NCI-H146 (cell line): ENCODE data around the gene LAMB3.

ENCODE experiments used
- DNase-seq: peaks from one replicate; lab custom pipeline; 2025; lab: John Stamatoyannopoulos, UW

The LAMB3 gene

DNA sequence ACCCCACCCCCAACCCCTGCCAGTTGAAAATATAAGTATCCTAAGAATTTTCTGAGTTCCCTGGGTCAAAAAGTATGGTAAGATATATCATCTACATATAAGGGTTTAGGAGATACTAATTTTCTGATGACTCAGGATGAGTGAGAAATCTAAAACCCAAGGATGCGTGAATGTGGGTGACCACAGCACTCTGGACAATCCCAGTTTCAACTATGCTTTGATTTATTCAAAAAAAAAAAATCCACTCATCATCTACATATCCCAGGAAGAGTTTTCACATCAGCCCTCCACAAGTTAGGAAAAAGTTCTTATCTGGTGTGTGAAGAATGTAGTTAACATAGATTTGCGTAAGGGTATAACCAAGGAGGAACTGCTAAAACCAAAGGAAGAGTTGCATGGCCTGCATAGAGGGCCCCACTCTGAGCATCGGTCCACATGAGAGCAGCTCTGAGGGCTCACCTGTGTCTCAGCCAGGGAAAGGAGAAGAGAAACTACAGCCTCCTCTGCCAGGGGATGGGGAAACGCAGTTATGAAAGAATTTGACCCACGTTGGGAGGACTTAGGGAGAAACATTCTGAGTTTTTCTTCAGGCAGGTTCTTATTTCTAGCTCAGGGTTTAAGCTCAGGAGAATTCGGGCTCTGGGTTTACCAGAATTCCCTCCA lies 18.8 kb downstream of the LAMB3 start:
- no peak for DNase-seq

DNA sequence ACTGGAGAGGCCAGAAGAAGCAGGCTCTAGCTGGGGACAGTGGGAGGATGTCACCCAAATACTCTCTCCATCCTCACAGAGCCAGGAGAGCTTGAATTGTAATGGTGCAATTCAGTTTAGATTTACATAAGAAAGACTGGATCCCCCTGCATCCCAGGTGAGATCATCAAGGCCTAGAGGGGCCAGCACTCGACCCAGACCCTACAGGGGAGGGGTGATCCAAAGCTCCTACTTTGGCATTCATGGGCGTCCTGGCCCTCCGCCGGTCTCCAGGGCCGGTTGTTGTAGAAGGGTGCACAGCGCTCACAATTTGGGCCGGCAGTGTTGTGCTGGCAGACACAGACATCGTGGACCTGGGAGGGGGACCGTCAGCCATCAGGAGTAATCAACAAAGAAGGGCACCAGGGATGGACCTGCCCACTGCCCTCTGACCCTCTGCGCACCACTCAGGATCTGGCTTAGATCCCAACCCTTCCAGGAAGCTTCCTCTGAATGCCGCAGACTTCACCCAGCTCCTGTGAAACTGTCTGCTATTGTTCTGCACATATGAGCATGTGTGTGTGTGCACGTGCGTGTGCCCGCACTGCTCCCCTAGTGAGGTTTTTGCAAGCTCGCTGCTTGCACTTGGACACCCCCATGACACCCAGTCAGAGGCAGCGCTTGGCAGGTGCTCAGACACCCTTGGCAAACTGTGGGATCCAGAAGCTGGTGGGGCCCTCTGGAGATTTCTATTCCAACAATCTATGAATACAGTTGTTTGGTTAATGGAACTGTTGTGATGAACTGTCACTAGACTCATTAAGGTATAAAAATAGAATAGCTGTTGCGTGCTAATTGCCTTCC lies 21.6 kb downstream of the LAMB3 start:
- DNase-seq = no peak

DNA sequence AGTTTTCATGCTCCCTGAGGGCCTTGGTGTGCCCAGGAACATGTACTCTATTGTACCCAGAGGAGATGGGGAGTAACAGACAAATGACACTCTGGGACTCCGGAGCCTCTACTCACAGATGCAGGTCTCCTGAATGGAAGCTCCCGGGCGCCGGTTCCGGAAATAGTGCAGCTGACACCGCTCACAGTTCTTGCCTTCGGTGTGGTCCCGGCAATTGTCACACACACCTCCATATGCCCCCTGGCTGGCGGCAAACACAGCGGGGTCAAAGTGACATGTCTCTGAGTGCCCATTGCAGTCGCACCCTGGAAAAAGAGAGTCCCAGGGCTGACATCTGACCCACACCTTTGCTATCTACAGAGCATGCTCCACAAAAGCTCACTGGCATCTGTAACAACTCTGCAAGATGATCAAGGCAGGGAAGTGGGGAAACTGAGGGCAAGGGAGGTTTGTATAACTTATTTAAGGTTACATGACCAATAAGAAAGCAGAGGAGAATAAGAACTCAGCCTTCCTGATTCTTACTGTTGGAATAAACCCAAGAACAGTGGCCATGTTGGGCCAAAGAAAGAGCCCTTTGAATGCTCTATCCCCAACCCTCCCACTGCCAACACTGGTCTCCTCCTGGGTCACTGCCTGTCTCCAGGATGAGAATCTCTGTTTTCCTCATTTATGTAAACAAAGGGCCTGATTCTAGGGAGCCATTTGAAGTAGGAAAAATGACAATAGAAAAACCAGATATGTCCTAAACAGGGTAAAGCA lies 22.4 kb downstream of the LAMB3 start:
- no peak for DNase-seq

DNA sequence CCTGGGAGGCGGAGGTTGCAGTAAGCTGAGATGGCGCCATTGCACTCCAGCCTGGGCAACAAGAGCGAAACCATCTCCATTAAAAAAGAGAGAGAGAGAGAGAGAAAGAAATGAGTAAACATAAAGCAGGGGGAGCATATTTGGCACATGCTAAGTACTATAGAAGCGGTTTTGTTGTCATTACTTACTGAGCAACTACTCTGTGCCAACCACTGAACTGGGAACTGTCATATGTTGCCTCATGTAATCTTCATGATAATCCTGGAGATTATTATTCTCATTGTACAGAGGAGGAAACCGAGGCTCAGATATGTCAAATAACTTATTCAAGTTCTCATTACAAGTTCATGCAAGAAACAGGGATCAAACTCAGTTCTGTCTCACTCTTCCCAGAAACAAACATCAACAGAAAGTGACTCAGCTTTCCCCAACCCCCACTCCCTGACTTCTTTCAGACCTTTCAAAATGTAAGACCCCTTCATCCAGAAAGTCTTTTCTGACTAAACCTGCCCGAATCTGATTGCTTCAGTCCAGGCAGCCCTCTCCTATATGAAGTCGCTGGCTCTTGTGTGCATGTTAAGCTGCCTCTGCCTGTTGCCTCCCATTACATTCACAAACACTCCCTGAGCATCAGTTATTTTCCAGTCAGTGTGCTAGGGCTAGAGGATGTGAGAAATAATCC lies 23.5 kb downstream of the LAMB3 start:
- no peak for DNase-seq

DNA sequence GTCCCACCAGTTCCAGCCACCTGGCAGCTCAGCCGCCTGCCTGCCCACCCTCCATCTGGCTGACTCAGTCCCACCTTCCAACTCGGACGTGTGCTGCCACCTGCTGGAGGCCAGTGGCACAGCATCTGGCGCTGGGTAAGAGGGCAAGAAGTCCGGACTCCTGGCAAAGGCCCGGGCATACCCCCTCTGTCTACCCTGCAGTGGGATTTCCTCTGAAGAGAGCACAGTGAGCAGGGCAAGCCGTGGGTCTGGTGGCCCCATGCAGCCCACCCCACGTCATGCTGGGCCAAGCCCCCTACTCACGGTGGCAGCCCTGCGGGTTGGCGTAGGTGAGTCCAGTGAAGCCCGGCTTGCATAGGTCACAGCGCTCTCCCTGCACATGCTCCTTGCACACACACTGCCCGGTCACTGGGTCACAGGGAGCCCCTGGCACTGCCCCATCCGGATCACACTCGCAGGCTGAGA lies 24.5 kb downstream of the LAMB3 start:
- DNase-seq = peak; percentile 65

DNA sequence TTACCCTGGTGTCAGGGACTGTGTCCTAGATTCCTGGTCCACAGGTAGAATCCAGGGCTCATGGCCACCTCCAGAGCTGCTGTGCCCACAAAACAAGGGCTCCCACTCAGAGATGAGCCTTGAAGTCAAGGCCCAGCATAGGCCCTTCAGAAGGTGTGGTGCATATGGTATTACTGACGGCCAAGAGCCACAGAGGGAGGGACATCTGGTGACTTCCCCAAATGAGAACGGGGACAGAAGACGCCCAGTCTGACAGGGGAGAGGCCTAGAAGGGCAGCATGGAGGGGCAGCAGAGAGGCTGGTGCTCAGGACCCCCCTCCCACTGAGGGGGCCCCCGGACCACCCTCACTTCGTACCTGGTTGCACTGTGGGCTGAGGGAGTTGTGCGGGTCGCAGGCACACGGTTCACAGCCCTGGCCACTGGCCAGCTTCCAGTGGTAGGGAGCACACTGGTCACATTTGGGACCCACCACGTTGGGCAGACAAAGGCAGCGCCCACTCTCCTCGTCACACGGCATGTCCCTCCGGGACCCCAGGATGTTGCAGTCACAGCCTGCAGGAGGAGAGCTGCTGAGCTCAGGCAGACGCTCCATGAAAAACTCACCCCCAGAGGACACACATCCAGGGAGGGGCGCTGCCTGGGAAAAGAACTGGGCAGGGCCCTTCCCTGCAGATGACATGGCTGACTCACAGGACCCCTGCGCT lies 25.0 kb downstream of the LAMB3 start:
- DNase-seq = no peak

DNA sequence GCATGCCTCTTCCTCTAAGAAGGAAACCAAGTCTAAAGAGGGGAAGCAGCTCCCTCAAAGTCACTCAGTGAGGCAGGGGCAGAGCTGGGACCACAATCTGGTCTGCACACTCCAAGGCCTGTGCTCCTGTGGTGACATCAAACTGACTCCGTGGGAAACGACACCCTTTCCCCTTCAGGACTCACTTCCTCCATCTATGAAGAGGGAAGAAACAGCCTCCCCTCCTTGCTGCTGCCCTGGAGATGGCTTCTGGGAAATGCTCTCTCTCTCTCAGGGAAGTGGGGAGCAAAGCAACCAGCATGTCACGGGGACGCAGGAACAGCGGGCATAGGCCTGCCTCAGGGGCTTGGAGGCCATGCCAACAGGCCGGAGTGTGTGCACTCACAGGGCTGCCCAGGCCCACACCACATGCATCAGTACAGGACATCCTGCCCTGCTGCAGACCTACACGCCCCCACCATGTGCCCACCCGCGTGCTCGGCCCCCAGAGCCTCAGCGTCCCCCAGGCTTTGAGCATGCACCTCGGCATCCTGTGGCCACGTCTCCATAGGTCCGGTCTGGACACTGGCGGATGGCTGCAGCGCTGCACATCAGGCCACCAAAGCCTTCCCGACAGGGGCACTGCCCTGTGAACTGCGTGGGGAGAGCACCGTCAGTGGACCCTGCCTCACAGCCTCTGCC lies 25.7 kb downstream of the LAMB3 start:
- DNase-seq = no peak

DNA sequence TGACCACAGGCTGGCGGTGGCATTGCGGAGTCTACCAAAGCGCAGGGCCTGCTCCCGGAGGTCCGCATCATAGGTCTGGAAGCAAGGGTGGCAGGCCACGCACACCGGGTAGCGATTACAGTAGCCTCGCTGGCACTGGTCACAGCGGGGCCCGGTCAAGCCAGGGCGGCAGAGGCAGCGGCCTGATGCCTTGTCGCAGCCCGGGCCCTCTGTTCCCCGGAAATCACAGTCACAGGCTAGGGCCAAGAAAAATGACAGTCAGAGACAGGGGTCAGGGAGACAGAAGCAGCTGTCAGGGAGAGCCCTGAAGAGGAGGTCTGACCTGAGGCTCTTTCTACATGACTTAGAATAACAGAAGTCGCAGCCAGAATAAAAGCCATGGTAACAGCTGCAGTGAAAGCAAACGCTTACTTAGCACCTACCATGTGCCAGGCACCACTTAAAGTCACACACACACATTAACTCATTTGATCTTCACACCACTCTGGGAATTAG lies 26.4 kb downstream of the LAMB3 start:
- no peak for DNase-seq

DNA sequence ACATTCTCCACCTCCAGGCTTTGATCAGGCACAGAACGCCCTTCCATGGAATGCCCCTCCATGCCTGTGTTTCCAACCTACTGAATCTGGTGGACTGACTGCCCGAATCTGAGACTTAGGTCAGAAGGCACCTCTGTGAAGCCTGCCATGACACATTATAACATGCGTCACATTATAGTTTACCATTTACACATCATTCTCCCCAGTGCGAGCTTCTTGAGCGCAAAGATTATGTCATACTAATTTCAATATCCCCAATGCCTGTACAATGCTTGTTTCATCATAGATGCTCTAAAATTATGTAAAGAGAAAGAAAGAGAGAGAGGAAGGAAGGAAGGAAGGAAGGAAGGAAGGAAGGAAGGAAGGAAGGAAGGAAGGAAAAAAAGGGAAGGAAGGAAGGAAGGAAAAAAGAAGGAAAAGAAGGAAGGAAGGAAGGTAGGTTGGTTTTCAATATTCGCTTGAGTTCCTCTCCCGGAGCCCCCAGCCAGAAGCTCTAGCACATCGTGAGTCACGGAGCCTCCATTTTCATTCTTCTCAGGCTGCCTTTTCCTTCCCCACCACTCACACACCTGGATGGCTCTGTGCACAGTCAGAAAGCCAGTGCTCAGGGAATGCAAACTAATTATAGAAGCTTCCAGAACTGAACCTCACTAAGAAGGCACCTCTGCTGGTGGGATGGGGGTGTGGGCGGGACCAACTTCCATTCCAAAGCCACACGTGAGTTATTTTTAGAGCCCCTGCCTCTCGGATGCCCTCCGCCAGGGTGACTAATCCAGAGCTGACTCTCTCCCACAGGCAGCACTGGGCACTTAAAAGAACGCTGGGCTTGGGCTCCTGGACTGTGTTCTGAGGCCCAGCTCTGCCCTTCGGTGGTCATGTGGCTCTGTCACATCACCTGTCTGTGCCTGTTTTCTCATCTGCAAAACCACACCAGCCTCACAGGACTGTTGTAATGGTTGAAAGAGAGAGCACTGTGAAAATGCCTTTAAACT lies 27.4 kb downstream of the LAMB3 start:
- DNase-seq = no peak

DNA sequence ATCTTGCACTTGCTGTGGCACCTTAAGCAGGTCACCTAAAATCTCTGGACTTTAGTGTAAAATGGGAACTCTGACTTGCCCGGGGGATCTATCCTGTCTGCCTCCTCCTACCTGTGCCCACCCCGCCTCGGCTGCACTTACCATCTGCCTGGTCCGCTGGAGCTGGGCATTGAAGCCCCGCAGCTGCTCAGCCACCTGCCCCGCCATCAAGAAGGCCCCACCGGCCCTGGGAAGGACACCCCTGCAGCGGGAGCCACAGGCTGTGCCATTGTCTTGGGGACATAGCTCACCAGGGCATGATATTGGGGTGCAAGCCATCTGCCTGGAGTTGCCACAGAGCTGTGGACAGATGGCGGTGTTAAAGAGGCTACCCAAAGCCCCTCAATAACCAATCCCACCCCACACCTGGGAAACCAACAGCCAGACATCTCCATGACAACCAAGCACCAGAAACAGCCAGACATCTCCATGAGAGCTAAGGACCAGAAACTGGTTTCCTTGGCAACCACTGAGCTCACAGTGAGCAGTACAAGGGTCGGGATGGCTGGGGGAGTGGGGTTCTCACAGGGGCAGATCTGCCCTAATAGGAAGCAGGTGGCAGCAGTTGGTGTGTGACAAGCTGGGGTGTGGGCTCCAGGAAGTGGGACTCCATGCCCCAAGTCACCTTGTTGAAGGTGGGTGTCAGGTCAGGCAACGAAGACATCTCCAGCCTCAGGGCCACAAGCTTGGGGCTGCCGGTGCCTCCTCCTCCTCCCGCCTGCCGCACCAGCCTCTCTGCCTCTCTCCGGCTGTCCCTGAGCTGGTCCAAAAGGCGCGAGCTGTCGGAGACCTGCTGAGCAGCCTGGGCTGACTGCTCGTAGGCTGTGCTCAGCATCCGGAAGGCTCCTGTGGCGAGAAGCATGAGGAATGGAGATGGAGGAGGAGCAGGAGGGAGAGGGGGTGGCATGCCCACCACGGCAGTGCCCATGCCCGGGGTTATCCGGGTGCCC lies 29.1 kb downstream of the LAMB3 start:
- DNase-seq = no peak

DNA sequence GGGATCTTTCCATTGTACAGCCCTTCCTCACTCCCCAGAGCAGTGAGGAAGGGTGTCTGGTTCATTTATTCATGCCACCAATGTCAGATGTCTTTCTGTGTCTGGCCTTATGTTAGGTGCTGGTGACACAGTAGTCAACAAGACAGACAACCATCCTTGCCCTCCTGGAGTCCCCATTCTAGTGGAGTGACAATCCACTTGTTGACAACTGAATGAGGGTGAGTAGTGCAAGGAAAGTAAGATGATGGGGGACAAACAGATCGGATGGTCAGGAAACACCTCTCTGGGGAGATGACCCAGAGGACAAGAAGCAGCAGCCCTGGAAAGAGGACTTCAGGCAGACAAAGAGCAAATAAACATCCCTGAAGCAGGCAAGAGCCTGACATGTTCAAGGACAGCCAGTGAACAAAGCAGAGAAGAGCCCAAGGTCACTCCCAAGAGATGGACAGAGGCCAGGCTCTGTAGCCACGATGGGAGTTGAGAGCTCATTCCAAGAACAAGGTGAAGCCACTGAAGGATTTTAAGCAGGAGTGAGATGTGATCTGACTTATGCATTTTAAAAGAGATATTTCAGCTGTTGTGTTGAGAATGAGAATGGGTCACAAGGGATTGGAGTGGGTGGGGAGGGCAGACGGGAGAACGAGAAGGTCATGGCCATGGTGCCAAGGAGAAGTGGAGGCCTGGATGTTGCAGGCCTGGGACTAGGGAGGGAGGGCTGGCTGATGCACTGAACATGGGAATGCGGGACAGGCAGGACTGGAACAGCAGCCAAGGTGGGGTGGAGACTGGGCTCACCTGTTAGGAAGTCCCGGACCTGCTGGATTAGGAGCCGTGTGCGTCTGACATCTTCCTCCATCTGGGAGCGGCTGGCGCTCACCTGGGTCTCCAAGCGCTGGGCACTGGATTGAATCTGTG lies 30.2 kb downstream of the LAMB3 start:
- no peak for DNase-seq

DNA sequence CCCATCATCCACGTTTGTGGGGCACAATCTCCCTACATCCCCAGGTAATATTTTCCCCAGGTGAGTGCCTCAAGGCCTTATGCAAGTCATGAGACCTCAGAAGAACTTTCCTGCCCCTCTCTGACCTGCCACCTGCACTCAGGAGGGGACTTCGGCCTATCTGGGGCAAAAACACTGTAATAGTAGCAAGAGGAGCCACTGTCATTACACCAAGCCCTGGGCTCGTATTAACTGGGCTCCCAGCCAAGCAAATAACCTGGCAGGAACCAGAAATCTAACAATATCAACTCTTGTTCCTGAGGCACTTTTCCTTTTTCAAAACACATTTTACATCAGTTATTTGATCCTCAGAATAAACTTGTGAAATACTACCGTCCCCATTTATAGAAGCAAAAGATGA lies 30.9 kb downstream of the LAMB3 start:
- no peak for DNase-seq

DNA sequence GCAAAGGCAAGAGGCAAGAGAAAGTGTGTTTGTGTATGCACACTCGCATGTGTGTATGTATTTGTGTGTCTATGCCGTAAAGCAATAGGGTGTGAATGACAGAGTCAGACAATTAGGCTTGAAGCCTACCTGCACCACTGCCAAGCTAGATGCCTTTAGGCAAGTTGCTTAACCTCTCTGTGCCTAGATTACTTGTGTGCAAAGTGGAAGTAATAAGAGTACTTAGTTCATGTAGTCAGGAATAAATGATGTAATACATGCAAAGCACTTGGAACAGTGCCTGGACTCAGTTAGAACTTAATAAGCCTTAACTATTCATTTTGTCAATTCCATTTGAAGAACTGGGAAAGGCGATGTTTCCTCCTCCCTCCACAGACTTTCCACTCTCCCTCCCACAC lies 31.7 kb downstream of the LAMB3 start:
- no peak for DNase-seq

DNA sequence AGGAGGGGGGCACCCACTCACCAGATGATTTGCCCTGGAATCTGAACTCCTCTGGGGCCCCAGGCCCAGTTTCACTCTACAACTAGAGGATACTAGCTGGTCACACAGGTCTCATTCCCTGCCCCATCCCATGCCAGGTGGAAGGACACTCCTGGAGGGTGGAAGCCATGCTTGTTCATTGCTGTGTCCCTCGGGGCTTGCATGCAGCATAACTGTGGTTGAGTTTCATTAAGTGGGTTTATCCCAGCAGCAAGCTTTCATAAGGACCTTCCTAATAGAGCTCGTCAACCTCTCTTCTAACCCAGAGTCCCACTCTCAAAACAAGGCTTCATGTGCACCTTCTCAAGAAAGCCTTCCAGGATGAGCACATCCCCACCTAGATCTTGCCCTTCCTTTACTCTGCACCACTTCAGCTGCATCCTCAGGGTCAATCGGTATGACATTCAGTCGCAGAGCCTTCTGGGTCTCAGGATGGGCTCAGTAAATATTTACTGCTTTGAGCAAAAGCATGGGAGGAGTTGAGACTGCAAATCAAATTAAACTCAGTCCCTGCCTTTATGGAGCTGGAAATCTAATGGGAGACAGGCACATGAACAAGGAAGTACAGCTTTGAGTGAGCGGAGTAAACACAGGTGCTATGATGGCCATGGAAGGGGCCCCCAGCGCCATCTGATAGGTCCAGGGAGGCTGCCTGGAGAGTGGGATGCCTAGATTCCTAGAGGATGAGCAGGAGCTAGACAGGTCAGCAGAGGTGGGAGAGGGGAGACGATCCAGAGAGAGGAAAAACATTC lies 32.3 kb downstream of the LAMB3 start:
- DNase-seq = no peak

DNA sequence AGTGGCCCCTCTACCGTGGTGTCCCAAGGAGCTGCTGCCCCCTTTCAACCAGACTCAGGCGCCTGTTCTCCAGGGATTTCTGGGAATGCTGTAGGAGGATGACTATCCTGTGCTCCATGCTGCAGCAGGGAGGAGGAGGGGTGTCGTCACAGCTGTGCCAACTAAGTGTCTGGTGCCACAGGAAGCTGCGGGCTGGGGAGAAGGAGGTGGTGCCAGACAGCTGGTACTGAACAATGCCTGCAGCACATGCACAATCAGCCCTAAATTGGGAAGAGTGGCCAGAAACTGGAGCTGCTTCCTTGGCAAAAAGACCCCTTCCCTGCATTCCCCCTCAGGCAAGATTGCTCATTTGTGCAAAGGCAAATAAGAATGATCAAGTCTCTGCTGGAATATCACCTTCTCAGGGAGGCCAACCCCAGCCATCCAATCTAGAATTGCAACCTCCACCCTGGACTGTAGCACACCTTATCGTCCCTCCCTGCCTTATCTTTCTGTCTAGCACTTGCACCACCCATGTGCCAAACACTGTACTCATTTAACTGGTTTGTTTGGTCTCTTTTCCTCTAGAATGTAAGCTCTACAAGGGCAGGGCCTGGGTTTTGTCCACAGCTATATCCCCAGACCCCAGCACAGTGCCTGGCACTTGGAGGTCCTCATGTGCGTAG lies 33.3 kb downstream of the LAMB3 start:
- no peak for DNase-seq

DNA sequence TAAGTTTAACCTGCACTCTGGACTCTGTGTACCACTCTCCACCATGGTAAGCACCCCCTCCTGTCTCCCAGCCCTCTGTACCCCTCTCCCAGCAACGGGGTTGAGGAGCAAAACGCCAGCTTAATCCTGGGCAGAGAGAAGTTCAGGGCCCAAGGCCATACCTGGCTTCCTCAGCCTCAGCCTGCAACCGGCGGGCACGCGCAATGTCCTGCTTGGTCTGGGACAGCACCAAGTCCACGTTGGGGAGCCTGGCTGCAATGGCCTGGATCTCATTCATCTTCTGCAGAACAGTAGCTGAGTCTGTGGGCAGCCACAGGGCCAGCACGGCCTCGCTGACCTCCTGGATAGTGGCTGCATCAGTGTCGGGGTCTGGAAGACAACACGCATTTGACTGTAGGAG lies 33.9 kb downstream of the LAMB3 start:
- DNase-seq = no peak
